SJCRH30 (cell line): ENCODE measurements around the gene CDCA8. TPM values are rescaled to one million over a fixed set of nuclear protein-coding genes. Genes with fewer than 3 reads are reported as not detected.
"Not testable (repeated sequence)": the region's sequence is repeated elsewhere in the genome, so short reads cannot be mapped to it uniquely, and the experiment has no call there.

Experiments
- DNase-seq, 2 experiments: peaks; one replicate each; pipeline ENCODE4 v3.0.0-alpha.2; 2015 to 2020
- H3K27ac ChIP-seq: fragments of 250-450 bp; sonication (Bioruptor Pico); 2 replicates; pipeline ENCODE4 v1.5.1; 2020; ENCODE audit warnings: mild to moderate bottlenecking, moderate library complexity
- H3K27me3 ChIP-seq: fragments of 250-450 bp; sonication (Bioruptor Pico); 2 replicates; pipeline ENCODE4 v1.5.1; 2020; ENCODE audit warnings: mild to moderate bottlenecking, moderate library complexity
- H3K36me3 ChIP-seq: fragments of 250-450 bp; sonication (Bioruptor Pico); 2 replicates; pipeline ENCODE4 v1.5.1; 2020; ENCODE audit warnings: mild to moderate bottlenecking, moderate library complexity
- H3K4me1 ChIP-seq: fragments of 250-450 bp; sonication (Bioruptor Pico); 2 replicates; pipeline ENCODE4 v1.5.1; 2020; ENCODE audit warnings: mild to moderate bottlenecking, moderate library complexity
- H3K4me3 ChIP-seq: fragments of 250-450 bp; sonication (Bioruptor Pico); 2 replicates; pipeline ENCODE4 v1.5.1; 2020; ENCODE audit warnings: mild to moderate bottlenecking, moderate library complexity
- H3K9me3 ChIP-seq: fragments of 250-450 bp; sonication (Bioruptor Pico); replicated peaks from 2 replicates; pipeline ENCODE4 v1.5.1; 2020; ENCODE audit warnings: mild to moderate bottlenecking, moderate library complexity
- total RNA-seq: library from RNA; depleted of rRNA; stranded (reverse); fragments of >200 nt; shearing (Covaris generic); gene quantifications from 2 replicates; pipeline ENCODE4 v1.2.3, GENCODE V29; 2014

The CDCA8 gene
- total RNA-seq, 1 experiment from 2014 or later, result 58.5 TPM

DNA sequence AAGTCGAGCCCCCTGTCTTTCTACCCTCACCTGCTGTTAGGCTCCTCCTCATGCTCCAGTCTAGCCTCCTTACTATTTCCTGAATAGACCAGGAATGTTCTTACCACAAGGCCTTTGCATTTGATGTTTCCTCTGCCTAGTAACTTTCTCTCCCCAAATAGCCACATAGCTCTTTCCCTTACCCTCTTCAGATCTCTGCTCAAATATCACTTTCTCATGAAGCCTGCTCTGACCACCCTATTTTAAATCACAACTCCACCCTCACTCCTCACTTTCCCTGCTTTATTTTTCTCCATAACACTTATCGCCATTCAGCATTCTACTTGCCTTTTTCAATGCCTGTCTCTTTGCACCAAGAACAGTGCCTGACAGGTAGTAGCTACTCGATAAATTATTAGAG is 6.6 kb upstream of the CDCA8 start:
- H3K4me1 ChIP-seq, result no peaks in the 10 kb centered on the region; the same call in 1 of the 2 replicates
- H3K27ac ChIP-seq, result no peak overlapping the region
- DNase-seq, result no peak
- H3K36me3 ChIP-seq, result peaks cover 47% of the 10 kb centered on the region
- H3K9me3 ChIP-seq, result no peaks in the 10 kb centered on the region
- H3K4me3 ChIP-seq, result no peak overlapping the region
- H3K27me3 ChIP-seq, result no peaks in the 10 kb centered on the region

DNA sequence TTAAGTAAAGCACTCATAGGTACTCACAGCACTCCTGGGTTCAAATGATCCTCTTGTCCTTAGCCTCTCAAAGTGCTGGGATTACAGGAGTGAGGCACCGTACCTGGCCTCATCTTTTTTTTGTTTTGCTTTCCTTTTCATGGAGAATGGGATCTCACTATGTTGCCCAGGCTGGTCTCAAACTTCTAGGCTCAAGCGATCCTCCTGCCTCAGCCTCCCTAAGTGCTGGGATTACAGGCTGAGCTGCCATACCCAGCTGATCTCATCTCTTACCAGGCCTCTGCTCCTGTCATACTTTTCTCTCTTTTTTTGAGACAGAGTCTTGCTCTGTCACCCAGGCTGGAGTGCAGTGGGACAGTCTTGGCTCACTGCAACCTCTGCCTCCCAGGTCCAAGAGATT is 4.6 kb upstream of the CDCA8 start:
- peaks cover 33% of the 10 kb centered on the region for H3K36me3 ChIP-seq
- not testable (repeated sequence) for DNase-seq, H3K27me3 ChIP-seq, H3K27ac ChIP-seq, H3K4me1 ChIP-seq, H3K9me3 ChIP-seq, H3K4me3 ChIP-seq

DNA sequence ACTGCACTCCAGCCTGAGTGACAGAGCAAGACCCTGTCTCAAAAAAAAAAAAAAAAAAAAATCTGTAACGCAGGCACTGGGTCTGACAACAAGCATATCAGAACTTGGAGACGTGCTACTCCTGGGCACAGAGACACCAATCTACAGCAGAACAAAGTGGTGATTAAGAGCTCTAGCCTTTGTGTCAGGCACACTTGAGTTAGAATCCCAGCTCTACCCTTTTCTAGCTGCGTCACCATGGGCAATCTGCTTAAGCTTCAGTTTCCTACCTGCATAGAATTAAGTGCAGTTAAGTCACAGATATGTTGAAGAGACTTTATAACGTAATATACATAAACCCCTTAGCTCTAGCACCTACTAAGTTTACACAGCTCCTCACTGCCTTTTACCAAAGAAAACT is 3.4 kb upstream of the CDCA8 start:
- H3K36me3 ChIP-seq, result peaks cover 23% of the 10 kb centered on the region
- DNase-seq, result no peak
- no peaks in the 10 kb centered on the region for H3K9me3 ChIP-seq
- peak overlapping the region; percentile 66; the same call in 1 of the 2 replicates for H3K27ac ChIP-seq
- H3K4me3 ChIP-seq, result peak overlapping the region; percentile 82
- peaks cover 5% of the 10 kb centered on the region; the same call in 1 of the 2 replicates for H3K4me1 ChIP-seq
- H3K27me3 ChIP-seq, result no peaks in the 10 kb centered on the region

DNA sequence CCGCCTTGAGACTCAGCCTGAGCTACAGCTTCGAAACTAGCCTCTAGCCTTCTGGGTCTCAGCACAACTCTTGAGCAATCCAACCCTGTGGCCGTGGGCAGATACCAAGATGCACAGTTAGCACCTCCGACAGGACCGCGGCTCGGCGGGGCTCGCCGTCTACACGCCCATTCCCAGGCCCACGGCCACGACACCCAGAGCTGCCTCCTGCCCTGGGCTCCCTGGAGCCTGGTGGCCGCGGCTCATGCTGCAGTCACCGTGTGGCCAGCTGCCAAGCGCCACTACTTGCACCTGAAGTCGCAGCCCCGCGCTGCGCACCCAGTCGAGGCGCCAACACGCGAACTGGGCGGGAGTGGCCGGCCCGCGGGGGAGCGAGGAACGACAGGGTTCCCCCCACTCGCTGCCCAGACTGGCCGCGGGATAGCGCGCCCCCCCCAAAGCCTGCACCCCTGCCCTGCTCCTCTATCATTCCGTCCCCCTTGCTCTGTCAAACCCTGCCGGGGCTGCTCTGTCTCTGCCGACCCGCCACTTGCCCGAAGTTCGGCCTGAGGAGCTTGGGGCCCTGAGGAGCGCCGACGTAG is 729 bp upstream of the CDCA8 start:
- no peak overlapping the region for H3K27ac ChIP-seq
- H3K9me3 ChIP-seq, result no peaks in the 10 kb centered on the region
- H3K27me3 ChIP-seq, result no peaks in the 10 kb centered on the region
- peak overlapping the region; percentile 82 for H3K4me3 ChIP-seq
- peak; percentile 29 to 36 for DNase-seq
- H3K4me1 ChIP-seq, result peaks cover 5% of the 10 kb centered on the region; the same call in 1 of the 2 replicates
- H3K36me3 ChIP-seq, result peaks cover 30% of the 10 kb centered on the region

DNA sequence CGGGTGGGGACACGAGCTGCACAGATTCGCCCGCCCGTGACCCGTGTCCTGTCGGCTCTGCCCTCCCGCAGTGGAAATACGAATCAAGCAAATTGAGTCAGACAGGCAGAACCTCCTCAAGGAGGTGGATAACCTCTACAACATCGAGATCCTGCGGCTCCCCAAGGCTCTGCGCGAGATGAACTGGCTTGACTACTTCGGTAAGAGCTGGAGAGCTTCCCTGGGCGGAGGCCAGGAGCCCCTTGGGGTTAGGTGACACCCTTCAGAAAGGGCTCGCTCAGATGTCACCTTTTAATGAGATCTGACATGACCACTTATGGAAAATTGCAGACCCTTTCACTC is 489 bp downstream of the CDCA8 start:
- H3K27me3 ChIP-seq, result no peaks in the 10 kb centered on the region
- peaks cover 38% of the 10 kb centered on the region for H3K36me3 ChIP-seq
- peak in 1 of 2 experiments; percentile 13 for DNase-seq
- H3K4me3 ChIP-seq, result peak overlapping the region; percentile 82
- H3K4me1 ChIP-seq, result peaks cover 5% of the 10 kb centered on the region; the same call in 1 of the 2 replicates
- H3K9me3 ChIP-seq, result no peaks in the 10 kb centered on the region
- peak overlapping the region; percentile 79 for H3K27ac ChIP-seq

DNA sequence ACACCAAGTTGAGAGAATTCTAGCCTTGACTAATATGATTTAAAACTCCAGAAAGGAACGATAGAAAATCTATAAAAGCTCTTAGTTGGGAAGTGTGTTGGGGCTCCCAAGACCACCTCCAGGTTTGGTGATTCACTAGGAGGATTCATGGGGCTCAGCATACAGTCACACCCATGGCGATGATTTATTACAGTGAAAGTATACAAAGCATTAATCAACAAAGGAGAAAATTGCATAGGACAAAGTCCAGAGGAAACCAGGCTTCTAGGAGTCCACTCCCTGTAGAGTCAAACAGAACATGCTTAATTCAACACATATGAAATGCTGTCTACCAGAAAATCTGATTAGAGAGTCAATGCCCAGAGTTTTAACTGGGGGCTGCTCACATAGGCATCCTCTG is 4.8 kb downstream of the CDCA8 start:
- DNase-seq, result no peak
- Histone ChIP-seq H3K27me3 (no peaks in the 10 kb centered on the region), H3K36me3 (peaks cover 72% of the 10 kb centered on the region), H3K9me3 (no peaks in the 10 kb centered on the region), H3K4me1 (no peaks in the 10 kb centered on the region), H3K27ac (no peak overlapping the region), H3K4me3 (no peak overlapping the region)

DNA sequence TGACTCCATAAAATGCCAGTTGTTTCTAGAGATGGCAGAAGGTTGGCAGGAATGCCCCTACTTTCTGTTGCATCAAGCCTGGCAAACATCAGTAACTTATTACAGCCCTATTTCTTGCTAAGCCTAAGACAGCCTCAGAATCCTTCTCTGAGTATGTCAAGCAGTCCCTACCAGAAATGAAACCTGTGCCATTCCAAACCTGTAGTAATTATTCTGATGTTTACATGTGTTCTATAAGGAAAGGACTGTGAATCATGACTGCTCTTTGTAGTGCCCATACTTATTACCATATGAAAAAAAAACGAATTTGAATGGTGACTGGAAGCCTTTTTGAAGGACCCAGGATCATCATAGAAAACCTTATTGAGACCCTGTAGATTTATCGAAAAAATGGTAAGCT is 5.4 kb downstream of the CDCA8 start:
- Histone ChIP-seq H3K36me3 (peaks cover 78% of the 10 kb centered on the region), H3K27me3 (no peaks in the 10 kb centered on the region), H3K4me1 (no peaks in the 10 kb centered on the region), H3K9me3 (no peaks in the 10 kb centered on the region), H3K4me3 (no peak overlapping the region), H3K27ac (no peak overlapping the region)
- DNase-seq, result no peak

DNA sequence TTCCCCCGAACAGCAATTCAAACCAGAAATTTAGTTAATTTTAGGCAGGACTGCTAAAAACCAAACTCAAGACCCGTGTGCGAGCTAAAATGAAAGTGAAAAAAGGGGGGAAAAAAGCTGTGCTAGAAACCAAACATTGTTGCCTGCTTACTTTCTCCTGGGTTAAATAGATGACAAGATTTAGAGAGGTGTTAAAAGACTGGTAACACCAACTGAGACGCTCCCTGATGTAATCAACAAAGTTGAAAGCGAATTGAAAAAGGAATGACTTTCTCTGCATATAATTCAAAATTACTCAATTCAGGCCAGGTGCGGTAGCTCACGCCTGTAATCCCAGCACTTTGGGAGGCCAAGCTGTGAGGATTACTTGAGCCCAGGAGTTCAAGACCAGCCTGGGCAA is 6.8 kb downstream of the CDCA8 start:
- DNase-seq, result no peak
- no peaks in the 10 kb centered on the region for H3K4me1 ChIP-seq
- no peak overlapping the region for H3K4me3 ChIP-seq
- H3K27ac ChIP-seq, result no peak overlapping the region
- H3K36me3 ChIP-seq, result peaks cover 91% of the 10 kb centered on the region
- H3K9me3 ChIP-seq, result no peaks in the 10 kb centered on the region
- H3K27me3 ChIP-seq, result no peaks in the 10 kb centered on the region

DNA sequence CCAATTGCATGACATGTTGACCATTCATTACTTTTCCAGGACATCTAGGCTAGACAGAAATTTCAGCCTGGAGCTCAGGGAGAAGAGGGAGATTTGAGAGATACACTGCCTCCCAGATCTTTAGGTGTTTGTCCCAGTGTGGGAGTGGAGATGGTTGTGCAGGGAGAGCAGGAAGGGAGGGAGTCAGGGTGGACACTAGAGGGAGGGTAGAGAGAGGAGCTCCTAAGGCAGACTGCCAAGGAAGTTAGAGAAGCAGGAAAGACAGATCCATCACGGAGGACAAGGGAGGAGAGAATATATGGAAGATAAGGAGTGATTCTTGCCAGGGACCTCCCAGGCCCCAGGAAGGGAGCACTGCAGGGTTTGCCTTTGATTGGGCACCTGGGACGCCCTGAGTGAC is 8.7 kb downstream of the CDCA8 start:
- DNase-seq, result no peak
- H3K27ac ChIP-seq, result no peak overlapping the region

DNA sequence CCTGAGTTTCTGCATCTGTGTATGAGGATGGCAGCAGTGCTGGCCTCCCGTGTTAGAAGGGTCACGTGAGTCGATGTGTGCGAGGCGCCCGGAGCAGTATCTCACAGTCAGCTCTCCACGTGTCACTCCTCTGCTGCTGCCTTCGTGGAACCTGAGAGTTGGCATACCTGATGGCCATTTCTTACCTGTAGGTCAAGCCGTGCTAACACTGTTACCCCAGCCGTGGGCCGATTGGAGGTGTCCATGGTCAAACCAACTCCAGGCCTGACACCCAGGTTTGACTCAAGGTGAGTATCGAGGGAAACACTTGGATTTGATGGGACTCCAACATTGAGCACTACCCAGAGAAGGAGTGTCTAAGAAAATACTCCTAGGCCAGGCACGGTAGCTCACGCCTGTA is 10.7 kb downstream of the CDCA8 start:
- no peaks in the 10 kb centered on the region for H3K27me3 ChIP-seq
- no peak for DNase-seq
- no peak overlapping the region for H3K27ac ChIP-seq
- no peak overlapping the region for H3K4me3 ChIP-seq
- H3K9me3 ChIP-seq, result no peaks in the 10 kb centered on the region
- no peaks in the 10 kb centered on the region for H3K4me1 ChIP-seq
- peaks cover 89% of the 10 kb centered on the region for H3K36me3 ChIP-seq

More for the DNA sequence above, 8.7 kb downstream of the CDCA8 start:
- Histone ChIP-seq H3K4me1 (no peaks in the 10 kb centered on the region), H3K4me3 (no peak overlapping the region), H3K27me3 (no peaks in the 10 kb centered on the region), H3K9me3 (no peaks in the 10 kb centered on the region), H3K36me3 (peaks cover 89% of the 10 kb centered on the region)

DNA sequence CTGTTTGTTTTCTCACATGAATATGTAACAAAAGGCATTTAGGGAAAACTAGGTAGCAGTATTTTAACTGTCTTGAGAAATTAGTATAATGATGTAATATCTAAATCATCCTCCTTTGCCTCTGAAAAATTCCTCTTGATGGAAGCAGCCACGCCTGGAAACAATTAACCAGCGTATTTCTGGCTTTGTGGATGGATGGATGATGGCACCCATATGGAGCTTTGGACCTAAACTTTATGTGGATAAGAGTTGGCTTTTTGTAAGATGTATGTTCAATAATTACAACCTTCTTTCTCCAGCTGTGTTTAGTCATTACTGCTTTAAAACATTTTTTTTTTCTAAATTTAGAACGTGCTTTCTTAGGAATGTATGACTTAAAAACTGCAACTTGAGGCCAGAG is 12.7 kb downstream of the CDCA8 start:
- H3K4me1 ChIP-seq, result no peaks in the 10 kb centered on the region
- no peak overlapping the region for H3K27ac ChIP-seq
- no peak overlapping the region for H3K4me3 ChIP-seq
- H3K36me3 ChIP-seq, result peaks cover 92% of the 10 kb centered on the region
- H3K27me3 ChIP-seq, result no peaks in the 10 kb centered on the region
- no peak for DNase-seq
- H3K9me3 ChIP-seq, result no peaks in the 10 kb centered on the region

DNA sequence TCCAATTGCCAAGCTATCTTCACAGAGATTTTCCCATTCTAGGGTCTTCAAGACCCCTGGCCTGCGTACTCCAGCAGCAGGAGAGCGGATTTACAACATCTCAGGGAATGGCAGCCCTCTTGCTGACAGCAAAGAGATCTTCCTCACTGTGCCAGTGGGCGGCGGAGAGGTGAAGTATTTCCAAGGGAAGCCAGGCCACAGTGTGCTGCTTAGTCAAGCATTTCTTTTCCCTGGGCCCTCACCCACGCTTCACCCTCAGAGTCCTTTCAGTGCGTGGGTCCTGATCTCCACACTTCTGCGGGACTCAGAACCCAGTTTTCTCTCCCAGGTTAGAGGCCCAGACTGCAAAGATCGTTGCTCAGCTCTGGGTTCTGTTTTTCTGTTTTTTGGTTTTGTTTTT is 13.1 kb downstream of the CDCA8 start:
- DNase-seq, result no peak
- Histone ChIP-seq H3K4me1 (no peaks in the 10 kb centered on the region), H3K27ac (no peak overlapping the region), H3K9me3 (no peaks in the 10 kb centered on the region), H3K36me3 (peaks cover 92% of the 10 kb centered on the region), H3K4me3 (no peak overlapping the region), H3K27me3 (no peaks in the 10 kb centered on the region)

DNA sequence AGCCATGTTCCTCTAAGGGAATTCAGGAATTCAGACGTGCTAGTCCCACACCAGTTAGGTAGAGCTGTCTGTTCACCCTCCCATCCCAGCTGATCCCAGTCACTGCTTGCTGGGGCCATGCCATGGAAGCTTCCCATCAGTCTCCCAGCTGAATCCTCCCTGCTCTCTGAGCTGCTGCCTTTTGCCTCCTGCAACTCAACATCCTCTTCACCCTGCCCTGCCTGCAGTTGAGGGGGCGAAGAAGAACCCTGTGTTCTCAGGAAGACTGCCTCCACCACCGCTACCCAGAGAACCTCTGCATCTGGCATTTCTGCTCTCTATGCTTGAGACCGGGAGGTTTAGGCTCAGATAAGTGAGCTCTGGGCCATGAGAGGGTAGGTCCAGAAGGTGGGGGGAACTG is 16.2 kb downstream of the CDCA8 start:
- Histone ChIP-seq H3K4me1 (no peaks in the 10 kb centered on the region), H3K27me3 (no peaks in the 10 kb centered on the region), H3K27ac (no peak overlapping the region), H3K4me3 (no peak overlapping the region), H3K9me3 (no peaks in the 10 kb centered on the region), H3K36me3 (peaks cover 67% of the 10 kb centered on the region)
- DNase-seq, result no peak

DNA sequence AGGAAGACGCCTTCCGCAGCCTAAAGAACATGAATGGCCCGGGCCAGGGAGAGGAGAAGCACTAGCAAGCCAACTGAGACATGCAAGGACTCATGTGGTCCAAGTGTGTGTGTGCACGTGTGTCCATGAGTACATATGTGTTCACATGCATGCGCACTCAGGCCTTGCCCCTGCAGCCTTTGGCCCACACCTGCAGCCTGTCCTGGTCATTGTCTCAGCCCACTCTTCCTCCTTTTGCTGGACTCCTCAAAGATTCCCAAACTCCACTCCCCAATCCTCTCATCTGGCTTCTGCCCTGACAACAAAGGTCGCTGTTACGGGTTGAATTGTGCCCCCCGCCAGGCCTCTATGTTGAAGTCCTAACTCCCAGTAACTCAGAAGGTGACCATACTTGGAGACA is 21.9 kb downstream of the CDCA8 start:
- H3K27me3 ChIP-seq, result peaks cover 17% of the 10 kb centered on the region
- H3K36me3 ChIP-seq, result peaks cover 15% of the 10 kb centered on the region
- no peaks in the 10 kb centered on the region for H3K9me3 ChIP-seq
- no peak for DNase-seq
- H3K27ac ChIP-seq, result no peak overlapping the region
- H3K4me3 ChIP-seq, result no peak overlapping the region
- H3K4me1 ChIP-seq, result no peaks in the 10 kb centered on the region

DNA sequence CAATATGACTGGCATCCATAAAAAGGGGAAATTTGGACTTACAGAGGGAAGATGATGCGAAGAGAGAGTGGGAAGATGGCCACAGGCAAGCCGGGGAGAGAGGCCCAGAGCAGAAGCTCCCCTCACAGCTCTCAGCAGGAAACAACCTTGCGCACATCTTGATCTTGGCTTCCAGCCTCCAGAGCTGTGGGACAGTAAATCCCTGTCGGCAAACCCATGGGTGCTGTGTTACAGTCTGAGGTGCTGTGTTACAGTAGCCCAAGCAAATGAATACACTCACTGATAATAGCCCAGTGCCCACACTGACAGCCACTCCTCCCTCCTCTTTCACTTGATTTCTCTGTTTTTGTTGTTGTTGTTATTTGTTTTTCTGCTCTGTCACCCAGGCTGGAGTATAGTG is 22.4 kb downstream of the CDCA8 start:
- no peak overlapping the region for H3K4me3 ChIP-seq
- H3K9me3 ChIP-seq, result no peaks in the 10 kb centered on the region
- no peaks in the 10 kb centered on the region for H3K4me1 ChIP-seq
- peaks cover 10% of the 10 kb centered on the region for H3K36me3 ChIP-seq
- no peak overlapping the region for H3K27ac ChIP-seq
- peaks cover 21% of the 10 kb centered on the region for H3K27me3 ChIP-seq
- DNase-seq, result no peak

DNA sequence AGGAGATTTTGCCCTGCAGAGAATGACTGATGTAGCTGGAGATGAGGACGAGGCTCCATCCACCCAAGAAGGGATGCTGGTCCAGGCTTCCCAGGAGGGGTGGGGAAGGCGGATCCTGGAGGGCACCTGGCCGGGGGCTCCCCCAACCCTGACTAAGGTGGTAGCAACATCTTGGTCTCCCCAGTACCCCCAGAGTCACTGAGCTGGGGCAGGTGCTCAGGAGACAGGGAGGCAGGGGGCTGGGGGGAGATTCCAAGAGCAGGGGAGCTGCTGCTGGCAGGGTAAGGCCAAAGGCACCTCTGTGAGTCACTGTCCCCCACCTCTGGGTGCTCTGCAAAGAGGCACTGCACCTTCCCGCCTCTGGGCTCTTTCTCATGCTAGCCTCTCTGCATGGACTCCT is 24.0 kb downstream of the CDCA8 start:
- Histone ChIP-seq H3K36me3 (no peaks in the 10 kb centered on the region), H3K4me1 (no peaks in the 10 kb centered on the region), H3K9me3 (no peaks in the 10 kb centered on the region), H3K27ac (no peak overlapping the region), H3K4me3 (no peak overlapping the region), H3K27me3 (peaks cover 21% of the 10 kb centered on the region)
- DNase-seq, result no peak
